Cardiac muscle cell (in vitro differentiated cells and primary cell): ENCODE measurements around the gene TRIM10. TPM values are rescaled to one million over a fixed set of nuclear protein-coding genes. Genes with fewer than 3 reads are reported as not detected.
"Not testable (repeated sequence)": the region's sequence is repeated elsewhere in the genome, so short reads cannot be mapped to it uniquely, and the experiment has no call there.

Experiments
- DNase-seq, 2 donors: peaks; one replicate each; pipeline versions ENCODE4 v3.0.0 to v3.0.0-alpha.2; 2010 to 2017; ENCODE audit warnings: low read depth in 1 of 2, low spot score in 1 of 2
- H3K27ac ChIP-seq: fragments of 200-600 bp; sonication (generic); 2 replicates; pipeline ENCODE4 v1.5.1; 2016
- H3K27me3 ChIP-seq: fragments of 200-600 bp; sonication (generic); 2 replicates; pipeline ENCODE4 v1.6.0; 2016; ENCODE audit warnings: control low read depth
- H3K36me3 ChIP-seq: fragments of 200-600 bp; sonication (generic); 2 replicates; pipeline ENCODE4 v1.5.1; 2016; ENCODE audit warnings: control low read depth
- H3K4me1 ChIP-seq: fragments of 200-600 bp; sonication (generic); 2 replicates; pipeline ENCODE4 v1.8.1; 2017; ENCODE audit warnings: low read depth, mild to moderate bottlenecking, mixed run types
- H3K4me3 ChIP-seq: fragments of 200-600 bp; sonication (generic); 2 replicates; pipeline ENCODE4 v1.5.1; 2016; ENCODE audit warnings: mild to moderate bottlenecking
- H3K9me3 ChIP-seq: fragments of 200-600 bp; sonication (generic); 2 replicates; pipeline ENCODE4 v1.5.1; 2017; ENCODE audit warnings: low read depth, mild to moderate bottlenecking, control low read depth
- CTCF ChIP-seq: IDR thresholded peaks from 2 replicates; pipeline ENCODE4 v1.5.1; 2012; ENCODE audit warnings: low read depth, mild to moderate bottlenecking, low read length
- polyA plus RNA-seq: library from polyadenylated mRNA; unstranded; fragments of >200 nt; fragmentation: Nextera tagmentation; extraction: Ambion mirVana; gene quantifications from 2 replicates; pipeline ENCODE4 v1.2.1, GENCODE V29; 2016
- total RNA-seq: library from RNA; depleted of rRNA; stranded (reverse); fragments of >200 nt; gene quantifications from 2 replicates; pipeline ENCODE4 v1.2.3, GENCODE V29; 2016

Gene TRIM10
- total and polyA plus RNA-seq, 2 experiments from 2014 or later: not detected

DNA sequence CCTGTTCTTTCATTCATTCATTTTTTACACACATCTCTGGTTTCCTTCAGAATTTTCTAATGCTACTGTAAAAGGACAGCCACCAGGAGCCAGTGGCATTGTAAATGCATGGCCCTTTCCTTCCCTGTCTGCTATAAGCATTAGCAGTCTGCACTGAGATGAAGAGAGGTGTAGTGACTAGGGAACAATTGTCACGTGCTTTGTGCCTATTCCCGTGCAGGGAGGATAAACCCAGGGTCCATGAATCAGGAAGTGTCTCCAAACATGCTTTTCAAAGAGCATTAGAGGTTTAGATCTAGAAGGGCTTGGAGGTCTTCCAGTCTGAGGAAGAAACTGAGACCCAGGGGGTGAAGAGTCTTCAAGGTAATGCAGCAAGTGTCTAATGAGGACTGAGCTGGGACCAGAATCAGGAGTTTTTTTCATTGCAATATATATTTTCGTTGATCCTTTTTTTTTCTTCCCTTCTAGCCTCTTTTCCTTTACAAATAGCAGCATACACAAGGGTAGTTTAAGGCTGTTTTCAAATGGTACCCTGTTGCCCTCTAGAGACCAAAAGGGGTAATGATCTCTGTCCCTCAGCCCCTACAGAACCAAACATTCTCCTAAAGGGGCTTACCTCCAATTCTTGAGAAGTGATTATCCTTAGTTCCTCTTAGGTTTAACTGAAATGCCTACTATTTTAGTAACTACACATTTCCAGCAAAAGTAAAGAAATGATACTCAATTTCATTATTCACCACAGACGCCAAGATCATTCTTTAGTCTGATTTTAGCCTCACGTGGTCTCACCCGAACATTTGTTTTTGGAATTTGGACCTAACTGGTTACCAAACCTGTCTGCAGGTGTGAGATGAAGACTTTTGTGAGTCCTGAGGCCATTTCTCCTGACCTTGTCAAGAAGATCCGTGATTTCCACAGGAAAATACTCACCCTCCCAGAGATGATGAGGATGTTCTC, 8.9 kb upstream of the TRIM10 start:
- no peak overlapping the region for H3K27ac ChIP-seq
- H3K9me3 ChIP-seq: no peaks in the 10 kb centered on the region
- peaks cover 65% of the 10 kb centered on the region for H3K27me3 ChIP-seq
- H3K4me1 ChIP-seq: peaks cover 4% of the 10 kb centered on the region
- no peak overlapping the region for H3K4me3 ChIP-seq
- DNase-seq: peak; percentile 44 to 72
- TF ChIP-seq CTCF: peak; percentile 91
- no peaks in the 10 kb centered on the region for H3K36me3 ChIP-seq

GRCh38 chr6:30168741-30169140, 7.7 kb upstream of the TRIM10 start:
- H3K27ac ChIP-seq: no peak overlapping the region
- no peaks in the 10 kb centered on the region for H3K36me3 ChIP-seq
- DNase-seq: no peak
- H3K4me3 ChIP-seq: no peak overlapping the region
- H3K9me3 ChIP-seq: no peaks in the 10 kb centered on the region
- peaks cover 62% of the 10 kb centered on the region for H3K27me3 ChIP-seq
- no peak for TF ChIP-seq CTCF
- peaks cover 4% of the 10 kb centered on the region for H3K4me1 ChIP-seq

DNA sequence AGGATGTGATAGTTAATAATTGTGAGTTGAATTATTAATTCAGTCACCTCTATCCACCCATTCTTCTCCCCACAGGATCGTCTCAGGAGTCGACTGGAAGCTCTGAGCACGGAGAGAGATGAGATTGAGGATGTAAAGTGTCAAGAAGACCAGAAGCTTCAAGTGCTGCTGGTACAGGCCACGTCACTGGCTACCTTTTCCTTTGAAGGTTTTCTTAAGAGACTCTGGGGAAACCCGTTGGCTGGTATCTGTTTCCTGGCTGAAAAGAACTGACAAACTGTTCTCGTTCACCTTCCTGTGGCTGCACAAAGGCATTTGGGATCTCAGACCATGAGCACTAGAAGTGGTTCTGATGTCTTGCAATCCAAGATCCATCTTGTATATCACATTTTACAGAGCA, 6.1 kb upstream of the TRIM10 start:
- no peak for DNase-seq
- Histone ChIP-seq H3K27ac (no peak overlapping the region), H3K4me3 (no peak overlapping the region), H3K4me1 (peaks cover 4% of the 10 kb centered on the region), H3K9me3 (no peaks in the 10 kb centered on the region), H3K27me3 (peaks cover 46% of the 10 kb centered on the region), H3K36me3 (no peaks in the 10 kb centered on the region)
- no peak for TF ChIP-seq CTCF

DNA sequence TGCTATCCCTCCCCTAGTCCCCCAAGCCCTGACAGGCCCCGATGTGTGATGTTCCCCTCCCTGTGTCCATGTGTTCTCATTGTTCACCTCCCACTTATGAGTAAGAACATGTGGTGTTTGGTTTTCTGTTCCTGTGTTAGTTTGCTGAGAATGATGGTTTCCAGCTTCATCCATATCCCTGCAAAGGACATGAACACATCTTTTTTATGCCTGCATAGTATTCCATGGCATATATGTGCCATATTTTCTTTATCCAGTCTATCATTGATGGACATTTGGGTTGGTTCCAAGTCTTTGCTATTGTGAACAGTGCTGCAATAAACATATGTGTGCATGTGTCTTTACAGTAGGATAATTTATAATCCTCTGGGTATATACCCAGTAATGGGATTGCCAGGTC, 4.2 kb upstream of the TRIM10 start:
- not testable (repeated sequence) for DNase-seq, H3K9me3 ChIP-seq, H3K4me3 ChIP-seq, H3K4me1 ChIP-seq, H3K27ac ChIP-seq, H3K36me3 ChIP-seq
- H3K27me3 ChIP-seq: peaks cover 27% of the 10 kb centered on the region

DNA sequence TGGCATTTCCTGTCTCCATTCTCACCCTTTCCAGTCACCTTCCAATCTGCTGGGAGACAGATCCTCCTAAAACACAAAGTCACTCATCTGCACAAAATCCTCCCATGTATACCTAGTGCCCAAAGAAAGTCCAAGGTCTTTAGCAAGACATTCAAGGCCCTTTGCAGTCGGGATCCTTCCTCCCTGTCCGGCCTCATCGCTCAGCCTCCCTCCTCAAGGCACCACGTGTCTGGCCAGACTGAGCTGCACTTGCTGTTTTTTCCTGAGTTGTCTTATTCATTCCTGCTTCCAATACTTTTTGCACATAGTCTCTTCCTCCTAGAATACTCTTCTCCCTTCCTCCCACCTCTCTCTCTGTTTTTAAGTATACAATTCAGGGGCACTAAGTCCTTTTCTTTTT, 3.7 kb upstream of the TRIM10 start:
- H3K36me3 ChIP-seq: no peaks in the 10 kb centered on the region
- H3K9me3 ChIP-seq: no peaks in the 10 kb centered on the region
- H3K4me1 ChIP-seq: no peaks in the 10 kb centered on the region
- no peak for TF ChIP-seq CTCF
- DNase-seq: no peak
- no peak overlapping the region for H3K27ac ChIP-seq
- H3K27me3 ChIP-seq: peaks cover 29% of the 10 kb centered on the region
- no peak overlapping the region for H3K4me3 ChIP-seq

DNA sequence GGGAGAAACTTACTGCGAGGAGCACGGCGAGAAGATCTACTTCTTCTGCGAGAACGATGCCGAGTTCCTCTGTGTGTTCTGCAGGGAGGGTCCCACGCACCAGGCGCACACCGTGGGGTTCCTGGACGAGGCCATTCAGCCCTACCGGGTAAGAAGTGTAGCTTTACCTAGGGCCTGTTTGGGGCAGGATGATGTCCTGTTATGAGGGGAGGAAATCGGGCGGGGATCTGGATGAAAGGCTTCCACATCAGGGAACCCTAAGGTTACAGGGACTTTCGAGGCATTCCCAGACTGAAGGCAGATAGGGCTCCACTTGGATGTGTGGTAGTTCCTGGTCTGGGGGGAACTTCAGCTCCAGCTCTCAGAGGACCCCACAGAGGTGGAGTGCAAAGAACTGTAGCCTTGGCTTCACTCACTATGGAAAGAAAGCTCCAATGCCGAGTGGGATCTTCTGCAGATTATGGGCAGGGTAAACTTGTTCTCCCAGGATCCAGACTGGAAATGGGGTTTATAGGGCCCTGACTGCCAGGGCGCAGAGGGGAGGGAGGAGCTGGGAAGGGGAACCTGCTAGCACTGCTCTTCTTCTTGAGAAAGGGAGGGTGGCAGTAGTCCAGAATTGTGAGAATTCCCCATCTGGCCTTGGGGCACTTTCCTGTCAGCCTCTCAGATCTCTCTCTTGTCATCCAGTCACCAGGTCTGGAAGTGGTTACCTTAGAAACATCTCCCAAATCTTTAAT, 3.1 kb upstream of the TRIM10 start:
- no peak for TF ChIP-seq CTCF
- Histone ChIP-seq H3K27me3 (peaks cover 36% of the 10 kb centered on the region), H3K4me3 (no peak overlapping the region), H3K9me3 (no peaks in the 10 kb centered on the region), H3K27ac (no peak overlapping the region), H3K4me1 (no peaks in the 10 kb centered on the region), H3K36me3 (no peaks in the 10 kb centered on the region)
- DNase-seq: no peak
